PC-9 (cell line): ENCODE measurements around the gene FLNB. TPM values are rescaled to one million over a fixed set of nuclear protein-coding genes. Genes with fewer than 3 reads are reported as not detected.

Source experiments
- BruUV-seq: library from RNA; stranded (reverse); fragments of 400-500 nt; replicated peaks from 2 replicates; lab custom pipeline; 2021; lab: Mats Ljungman, UMichigan
- CTCF ChIA-PET: fragments of 300-600 bp; sonication (Branson Sonifier 250); formaldehyde crosslinking; loops from one replicate; lab custom pipeline; 2022; ENCODE audit warnings: antibody characterized with exemption; lab: Charles Lee
- POLR2A ChIA-PET: fragments of 300-600 bp; sonication (Branson Sonifier 250); formaldehyde crosslinking; loops from one replicate; lab custom pipeline; 2022; ENCODE audit warnings: antibody characterized with exemption; ENCODE audit not compliant: unreplicated experiment; lab: Charles Lee
- DNase-seq, 2 experiments: peaks; one replicate each; pipeline versions ENCODE4 v3.0.0 to v3.0.0-alpha.2; 2015 to 2022; ENCODE audit warnings: mixed read lengths in 1 of 2
- H2AFZ ChIP-seq: fragments of 200-600 bp; sonication (generic); 2 replicates; pipeline ENCODE4 v1.8.1; 2017; ENCODE audit warnings: antibody characterized with exemption
- H3F3A ChIP-seq: fragments of 200-600 bp; sonication (generic); 2 replicates; pipeline ENCODE4 v1.8.1; 2017; ENCODE audit warnings: antibody characterized with exemption, mild to moderate bottlenecking, low read depth; ENCODE audit not compliant: insufficient read depth
- H3K27ac ChIP-seq: fragments of 200-600 bp; sonication (generic); 2 replicates; pipeline ENCODE4 v1.6.1; 2016; ENCODE audit warnings: mixed run types
- H3K27me3 ChIP-seq: fragments of 200-600 bp; sonication (generic); 2 replicates; pipeline ENCODE4 v1.6.1; 2016; ENCODE audit warnings: low read depth, mixed run types; ENCODE audit not compliant: insufficient read depth
- H3K36me3 ChIP-seq: fragments of 200-600 bp; sonication (generic); 2 replicates; pipeline ENCODE4 v1.6.1; 2016; ENCODE audit warnings: low read depth, mixed run types
- H3K4me1 ChIP-seq: fragments of 200-600 bp; sonication (generic); replicated peaks from 2 replicates; pipeline ENCODE4 v1.6.1; 2016; ENCODE audit warnings: mixed run types; ENCODE audit not compliant: insufficient read depth
- H3K4me2 ChIP-seq: fragments of 200-600 bp; sonication (generic); 2 replicates; pipeline ENCODE4 v1.6.1; 2017; ENCODE audit warnings: mixed run types
- H3K4me3 ChIP-seq: fragments of 200-600 bp; sonication (generic); 2 replicates; pipeline ENCODE4 v1.6.1; 2016; ENCODE audit warnings: mixed run types
- H3K79me2 ChIP-seq: fragments of 200-600 bp; sonication (generic); 2 replicates; pipeline ENCODE4 v1.6.1; 2017; ENCODE audit warnings: low read depth, mixed run types
- H3K9me2 ChIP-seq: fragments of 200-600 bp; sonication (generic); 2 replicates; pipeline ENCODE4 v1.8.1; 2017; ENCODE audit warnings: mild to moderate bottlenecking; ENCODE audit not compliant: insufficient read depth
- H3K9me3 ChIP-seq: fragments of 200-600 bp; sonication (generic); 2 replicates; pipeline ENCODE4 v1.8.1; 2016; ENCODE audit warnings: low read depth; ENCODE audit not compliant: insufficient read depth
- H4K20me1 ChIP-seq: fragments of 200-600 bp; sonication (generic); 2 replicates; pipeline ENCODE4 v1.8.1; 2017; ENCODE audit not compliant: insufficient read depth
- EZH2 ChIP-seq: fragments of 200-600 bp; sonication (generic); IDR thresholded peaks from 2 replicates; pipeline ENCODE4 v1.8.0; 2017; ENCODE audit warnings: antibody characterized with exemption, low read depth
- intact Hi-C: fragments of 100-400 bp; cut with micrococcal nuclease; formaldehyde crosslinking; loops from one replicate; pipeline ENCODE4 v1.10.0; 2022; ENCODE audit not compliant: unreplicated experiment
- total RNA-seq: library from RNA; stranded (reverse); gene quantifications from 2 replicates; pipeline ENCODE4 v1.2.3, GENCODE V29; 2021
- TF ChIP-seq, protein P1 (sequence below): fragments of 200-600 bp; sonication (generic); conservative IDR thresholded peaks from 2 replicates; pipeline ENCODE4 v1.6.1; 2017; ENCODE audit warnings: mixed run types, antibody characterized with exemption, mild to moderate bottlenecking, moderate library complexity

FLNB gene
- total RNA-seq, 1 experiment from 2014 or later, result 349 TPM

DNA sequence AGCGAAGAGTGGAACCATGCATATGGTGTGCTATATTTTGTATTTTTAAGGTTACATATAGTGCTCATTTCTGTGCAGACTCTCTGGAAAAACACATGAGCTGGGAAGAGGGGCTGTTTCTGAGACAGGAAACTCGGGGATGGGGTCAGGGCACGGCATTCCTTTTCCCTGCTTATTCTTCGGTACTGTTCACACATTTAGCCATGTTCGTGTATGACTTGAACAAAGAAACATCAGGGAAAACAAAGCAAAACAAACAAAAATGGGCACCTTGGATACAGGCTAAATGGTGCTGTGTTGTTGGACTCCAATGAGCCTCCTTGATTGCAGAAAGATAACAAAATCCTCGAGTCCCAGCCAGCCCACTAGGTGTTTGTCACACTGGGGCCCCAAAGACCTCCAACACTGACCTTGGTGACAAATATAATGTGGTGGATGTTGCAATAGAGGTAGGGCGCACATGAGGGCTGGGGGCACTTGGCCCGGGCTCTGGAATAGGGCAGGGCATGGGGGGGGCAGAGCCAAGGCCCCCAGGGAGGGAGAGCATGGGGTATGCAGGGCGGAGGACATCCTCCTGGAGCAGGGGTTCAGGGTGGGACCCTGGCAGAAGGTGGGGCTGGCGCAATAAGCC is 183.3 kb downstream of the FLNB start:
- no peaks in the 10 kb centered on the region for H3K79me2 ChIP-seq
- H3K9me2 ChIP-seq, result no peaks in the 10 kb centered on the region
- no peak for TF ChIP-seq EZH2
- TF ChIP-seq, protein P1, sequence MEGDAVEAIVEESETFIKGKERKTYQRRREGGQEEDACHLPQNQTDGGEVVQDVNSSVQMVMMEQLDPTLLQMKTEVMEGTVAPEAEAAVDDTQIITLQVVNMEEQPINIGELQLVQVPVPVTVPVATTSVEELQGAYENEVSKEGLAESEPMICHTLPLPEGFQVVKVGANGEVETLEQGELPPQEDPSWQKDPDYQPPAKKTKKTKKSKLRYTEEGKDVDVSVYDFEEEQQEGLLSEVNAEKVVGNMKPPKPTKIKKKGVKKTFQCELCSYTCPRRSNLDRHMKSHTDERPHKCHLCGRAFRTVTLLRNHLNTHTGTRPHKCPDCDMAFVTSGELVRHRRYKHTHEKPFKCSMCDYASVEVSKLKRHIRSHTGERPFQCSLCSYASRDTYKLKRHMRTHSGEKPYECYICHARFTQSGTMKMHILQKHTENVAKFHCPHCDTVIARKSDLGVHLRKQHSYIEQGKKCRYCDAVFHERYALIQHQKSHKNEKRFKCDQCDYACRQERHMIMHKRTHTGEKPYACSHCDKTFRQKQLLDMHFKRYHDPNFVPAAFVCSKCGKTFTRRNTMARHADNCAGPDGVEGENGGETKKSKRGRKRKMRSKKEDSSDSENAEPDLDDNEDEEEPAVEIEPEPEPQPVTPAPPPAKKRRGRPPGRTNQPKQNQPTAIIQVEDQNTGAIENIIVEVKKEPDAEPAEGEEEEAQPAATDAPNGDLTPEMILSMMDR, result no peak
- no peak overlapping the region for H3K4me2 ChIP-seq
- intact Hi-C loops, result no loop called here
- no peak for DNase-seq
- H3K4me1 ChIP-seq, result peaks cover 15% of the 10 kb centered on the region; the same call in 1 of the 2 replicates
- H2AFZ ChIP-seq, result no peak overlapping the region
- H3K9me3 ChIP-seq, result no peaks in the 10 kb centered on the region
- H3F3A ChIP-seq, result 0 out of 2 replicates have a peak, but pooled peaks cover 3% of the 10 kb centered on the region
- no TSS peak for BruUV-seq
- ChIA-PET CTCF (interaction anchor here (0.6 kb wide), 1 partner anchor 118 kb away, joined by 5 read pairs; no protein-coding TSS in a partner anchor), POLR2A (no interaction called here)
- no peaks in the 10 kb centered on the region for H4K20me1 ChIP-seq
- no peak overlapping the region for H3K27ac ChIP-seq
- no peak overlapping the region for H3K4me3 ChIP-seq
- H3K36me3 ChIP-seq, result no peaks in the 10 kb centered on the region
- H3K27me3 ChIP-seq, result no peaks in the 10 kb centered on the region

DNA sequence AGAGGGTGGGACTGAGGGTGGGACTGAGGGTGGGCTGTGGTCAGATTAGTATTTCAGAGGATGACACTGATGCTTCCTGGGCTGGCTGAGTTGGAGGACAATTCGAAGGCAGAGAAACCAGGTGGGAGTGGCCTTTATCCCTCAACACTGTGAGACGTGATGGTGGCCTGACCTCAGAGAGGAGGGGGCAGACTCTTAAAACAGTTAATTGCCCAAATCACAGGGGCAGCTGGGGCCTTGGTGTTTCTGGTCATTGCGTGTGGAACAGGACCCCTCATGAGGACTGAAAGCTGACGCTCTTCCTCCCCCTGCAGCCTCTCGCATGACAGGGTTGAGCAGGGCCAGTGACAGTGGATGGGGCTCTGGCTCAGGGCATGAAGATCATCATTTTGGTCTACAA is 183.8 kb downstream of the FLNB start:
- Histone ChIP-seq H3K4me2 (no peak overlapping the region), H3K36me3 (no peaks in the 10 kb centered on the region), H3F3A (no peaks in the 10 kb centered on the region), H3K79me2 (no peaks in the 10 kb centered on the region), H3K27me3 (no peaks in the 10 kb centered on the region), H3K9me2 (no peaks in the 10 kb centered on the region), H3K27ac (no peak overlapping the region), H4K20me1 (no peaks in the 10 kb centered on the region), H3K9me3 (no peaks in the 10 kb centered on the region), H3K4me3 (no peak overlapping the region), H2AFZ (no peak overlapping the region), H3K4me1 (peaks cover 15% of the 10 kb centered on the region; the same call in 1 of the 2 replicates)
- BruUV-seq, result no TSS peak
- DNase-seq, result no peak
- POLR2A ChIA-PET, result no interaction called here
- intact Hi-C loops, result no loop called here
- CTCF ChIA-PET, result interaction anchor here (0.6 kb wide), 1 partner anchor 117 kb away, joined by 5 read pairs; no protein-coding TSS in a partner anchor
- TF ChIP-seq, protein P1, result no peak
- no peak for TF ChIP-seq EZH2

DNA sequence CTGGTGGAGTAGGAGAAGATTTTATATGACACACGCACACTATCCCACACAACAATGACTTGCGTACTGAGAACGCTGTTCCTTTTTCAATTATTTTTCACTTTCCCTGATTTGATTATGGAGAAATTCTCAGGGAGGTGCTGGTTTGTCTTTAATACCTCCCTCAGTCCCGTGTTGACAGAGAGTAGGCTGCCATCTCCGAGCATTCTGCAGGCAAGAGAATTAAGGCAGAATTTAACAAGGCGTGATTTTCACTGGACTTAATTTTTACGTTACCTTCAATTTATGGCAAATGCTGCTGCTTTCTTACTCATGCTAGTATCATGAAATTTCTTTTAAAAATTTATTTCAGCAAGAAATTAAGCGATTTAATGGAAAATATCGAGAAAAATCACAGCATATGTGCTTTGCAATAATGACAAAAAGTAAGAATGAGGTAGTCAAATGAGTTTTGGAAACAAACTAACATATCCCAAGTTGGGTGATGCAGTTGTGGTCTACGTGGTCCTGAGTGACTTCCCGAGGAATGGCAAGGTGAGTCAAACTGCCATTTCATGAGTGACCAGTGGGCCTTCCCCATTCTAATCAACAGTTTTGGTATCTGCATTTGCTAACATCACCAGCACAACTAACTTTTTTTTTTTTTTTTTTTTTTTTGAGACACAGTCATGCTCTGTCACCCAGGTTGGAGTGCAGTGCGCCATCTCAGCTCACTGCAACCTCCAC is 185.6 kb downstream of the FLNB start:
- Histone ChIP-seq H3F3A (no peaks in the 10 kb centered on the region), H3K9me3 (no peaks in the 10 kb centered on the region), H2AFZ (no peak overlapping the region), H4K20me1 (no peaks in the 10 kb centered on the region), H3K27ac (no peak overlapping the region), H3K4me3 (no peak overlapping the region), H3K4me1 (0 out of 2 replicates have a peak, but pooled peaks cover 4% of the 10 kb centered on the region), H3K4me2 (no peak overlapping the region), H3K27me3 (no peaks in the 10 kb centered on the region), H3K79me2 (no peaks in the 10 kb centered on the region), H3K36me3 (no peaks in the 10 kb centered on the region), H3K9me2 (no peaks in the 10 kb centered on the region)
- ChIA-PET CTCF (no interaction called here), POLR2A (no interaction called here)
- intact Hi-C loops, result no loop called here
- DNase-seq, result no peak
- TF ChIP-seq EZH2, result no peak
- TF ChIP-seq, protein P1, result no peak
- no TSS peak for BruUV-seq
